ENCODE results near the gene DALRD3. TPM values are rescaled to one million over a fixed set of nuclear protein-coding genes. Genes with fewer than 3 reads are reported as not detected.

DALRD3 gene
- total RNA-seq, 4 donors from 2014 or later, result 35.7 to 48.6 (median 43.8) TPM

- no peak for DNase-seq (ENCODE audit: low spot score in 2 of 2)
- 89 to 98% methylated on average over 4 of the region's 4 CpGs for WGBS, 2 donors
- Histone ChIP-seq H3K4me3 (no peak overlapping the region), H3K27ac (no peak overlapping the region), H3K27me3 (no peaks in the 10 kb centered on the region), H3K4me1 (peaks cover 0 to 8% (median 0%) of the 10 kb centered on the region in 4 donors), H3K9me3 (no peaks in the 10 kb centered on the region), H3K36me3 (peaks cover 6 to 94% (median 39%) of the 10 kb centered on the region in 3 donors)
- TF ChIP-seq POLR2A (IDR thresholded peaks at IDR 0.05) (no peak), EP300 (IDR thresholded peaks at IDR 0.05) (no peak), CTCF (IDR thresholded peaks at IDR 0.05) (no peak)
Measured at GRCh38 chr3:48980295-48980694, 38.1 kb downstream of the DALRD3 start.

GRCh38 chr3:48979451-48979850 lies 38.9 kb downstream of the DALRD3 start:
- TF ChIP-seq EP300 (IDR thresholded peaks at IDR 0.05) (no peak), CTCF (IDR thresholded peaks at IDR 0.05) (no peak), POLR2A (IDR thresholded peaks at IDR 0.05) (no peak)

GRCh38 chr3:48974076-48974864 lies 44.1 kb downstream of the DALRD3 start:
- peaks cover 4 to 99% (median 62%) of the 10 kb centered on the region in 3 donors for H3K36me3 ChIP-seq
- WGBS, 2 donors, result 85 to 89% methylated on average over 10 of the region's 10 CpGs
- DNase-seq (ENCODE audit: low spot score in 2 of 2), result no peak

More at GRCh38 chr3:48979451-48979850, 38.9 kb downstream of the DALRD3 start:
- WGBS, 2 donors, result 86 to 95% methylated on average over 3 of the region's 3 CpGs
- no peak overlapping the region for H3K27ac ChIP-seq
- H3K36me3 ChIP-seq, result peaks cover 8 to 94% (median 45%) of the 10 kb centered on the region in 3 donors
- no peaks in the 10 kb centered on the region for H3K27me3 ChIP-seq
- H3K9me3 ChIP-seq, result no peaks in the 10 kb centered on the region
- peaks cover 0 to 8% (median 0%) of the 10 kb centered on the region in 4 donors for H3K4me1 ChIP-seq
- H3K4me3 ChIP-seq, result no peak overlapping the region
- no peak for DNase-seq (ENCODE audit: low spot score in 2 of 2)

GRCh38 chr3:48970586-48970985 lies 47.8 kb downstream of the DALRD3 start:
- no peaks in the 10 kb centered on the region for H3K27me3 ChIP-seq
- no peak for DNase-seq (ENCODE audit: low spot score in 2 of 2)
- peaks cover 6 to 99% (median 51%) of the 10 kb centered on the region in 3 donors for H3K36me3 ChIP-seq
- TF ChIP-seq CTCF (IDR thresholded peaks at IDR 0.05) (no peak), POLR2A (IDR thresholded peaks at IDR 0.05) (no peak), EP300 (IDR thresholded peaks at IDR 0.05) (no peak)
- H3K4me3 ChIP-seq, result no peak overlapping the region
- no peaks in the 10 kb centered on the region for H3K4me1 ChIP-seq
- 91 to 95% methylated on average over 6 of the region's 6 CpGs for WGBS, 2 donors
- no peak overlapping the region for H3K27ac ChIP-seq
- H3K9me3 ChIP-seq, result no peaks in the 10 kb centered on the region

More at GRCh38 chr3:48974076-48974864, 44.1 kb downstream of the DALRD3 start:
- Histone ChIP-seq H3K4me3 (no peak overlapping the region), H3K4me1 (no peaks in the 10 kb centered on the region), H3K27me3 (no peaks in the 10 kb centered on the region), H3K27ac (no peak overlapping the region), H3K9me3 (no peaks in the 10 kb centered on the region)
- TF ChIP-seq POLR2A (IDR thresholded peaks at IDR 0.05) (no peak), CTCF (IDR thresholded peaks at IDR 0.05) (no peak), EP300 (IDR thresholded peaks at IDR 0.05) (no peak)

GRCh38 chr3:48966876-48967361 lies 51.5 kb downstream of the DALRD3 start:
- Histone ChIP-seq H3K36me3 (peaks cover 4 to 90% (median 28%) of the 10 kb centered on the region in 3 donors), H3K4me3 (no peak overlapping the region), H3K4me1 (no peaks in the 10 kb centered on the region), H3K9me3 (no peaks in the 10 kb centered on the region), H3K27ac (peak overlapping the region in 2 of 4 donors; percentile 32 to 41), H3K27me3 (no peaks in the 10 kb centered on the region)
- TF ChIP-seq POLR2A (IDR thresholded peaks at IDR 0.05) (no peak), EP300 (IDR thresholded peaks at IDR 0.05) (peak in 1 of 2 donors; percentile 8)
- DNase-seq (ENCODE audit: low spot score in 2 of 2), result no peak
- 73 to 74% methylated on average over 7 of the region's 7 CpGs for WGBS, 2 donors
